Liver (tissue), 9 donors: ENCODE results near the gene NKX2-8. TPM values are rescaled to one million over a fixed set of nuclear protein-coding genes. Genes with fewer than 3 reads are reported as not detected.

ENCODE experiments used
- DNase-seq: peaks from one replicate; pipeline ENCODE4 v3.0.0-alpha.2; 2017; ENCODE audit warnings: low spot score
- H3K27ac ChIP-seq, 2 donors: one replicate each; pipeline ENCODE4 v1.7.0; 2013; ENCODE audit warnings: inconsistent platforms in 2 of 2, low read length in 2 of 2, control low read depth in 1 of 2, low read depth in 1 of 2, mild to moderate bottlenecking in 1 of 2
- H3K27me3 ChIP-seq, 4 donors: one replicate each; pipeline versions ENCODE4 v1.6.1 to v1.7.0; 2013; ENCODE audit warnings: low read length in 3 of 4, inconsistent platforms in 1 of 4, mild to moderate bottlenecking in 1 of 4, moderate library complexity in 1 of 4; ENCODE audit not compliant: control insufficient read depth in 4 of 4, insufficient read depth in 4 of 4
- H3K36me3 ChIP-seq, 4 donors: one replicate each; pipeline versions ENCODE4 v1.6.1 to v1.7.0; 2013; ENCODE audit warnings: low read length in 3 of 4, mild to moderate bottlenecking in 3 of 4, low read depth in 1 of 4, moderate library complexity in 1 of 4; ENCODE audit not compliant: control insufficient read depth in 4 of 4, insufficient read depth in 3 of 4
- H3K4me1 ChIP-seq, 4 donors: one replicate each; pipeline versions ENCODE4 v1.6.1 to v1.7.0; 2013; ENCODE audit warnings: low read length in 3 of 4, mild to moderate bottlenecking in 3 of 4, moderate library complexity in 1 of 4; ENCODE audit not compliant: control insufficient read depth in 4 of 4, insufficient read depth in 4 of 4
- H3K4me3 ChIP-seq, 3 donors: one replicate each; pipeline versions ENCODE4 v1.6.1 to v1.7.0; 2013; ENCODE audit warnings: low read length in 3 of 3, control low read depth in 1 of 3, low read depth in 1 of 3, mild to moderate bottlenecking in 1 of 3
- H3K9ac ChIP-seq, 2 donors: one replicate each; pipeline ENCODE4 v1.7.0; 2013; ENCODE audit warnings: low read length in 2 of 2, mild to moderate bottlenecking in 2 of 2, moderate library complexity in 2 of 2, control low read depth in 1 of 2, low read depth in 1 of 2
- H3K9me3 ChIP-seq, 4 donors: one replicate each; pipeline versions ENCODE4 v1.6.1 to v1.7.0; 2013; ENCODE audit warnings: low read length in 3 of 4; ENCODE audit not compliant: control insufficient read depth in 4 of 4
- ATF3 ChIP-seq: IDR thresholded peaks from 2 replicates; pipeline ENCODE4 v1.6.1; 2016; ENCODE audit warnings: antibody characterized with exemption
- FOXA1 ChIP-seq: IDR thresholded peaks from 2 replicates; pipeline ENCODE4 v1.6.1; 2016; ENCODE audit warnings: antibody characterized with exemption
- HNF4G ChIP-seq: IDR thresholded peaks from 2 replicates; pipeline ENCODE4 v1.6.1; 2016; ENCODE audit warnings: antibody characterized with exemption
- JUND ChIP-seq, 2 donors: IDR thresholded peaks; 2 replicates each; pipeline ENCODE4 v1.6.1; 2016; ENCODE audit warnings: antibody characterized with exemption in 2 of 2
- MAX ChIP-seq: IDR thresholded peaks from 2 replicates; pipeline ENCODE4 v1.6.1; 2016; ENCODE audit warnings: antibody characterized with exemption
- NR2F2 ChIP-seq: IDR thresholded peaks from 2 replicates; pipeline ENCODE4 v1.6.1; 2016; ENCODE audit warnings: antibody characterized with exemption
- REST ChIP-seq: IDR thresholded peaks from 2 replicates; pipeline ENCODE4 v1.6.1; 2016; ENCODE audit warnings: antibody characterized with exemption, mild to moderate bottlenecking
- RXRA ChIP-seq, 2 donors: IDR thresholded peaks; 2 replicates each; pipeline ENCODE4 v1.6.1; 2017 to 2018; ENCODE audit warnings: antibody characterized with exemption in 2 of 2, mild to moderate bottlenecking in 1 of 2
- SP1 ChIP-seq: IDR thresholded peaks from 2 replicates; pipeline ENCODE4 v1.6.1; 2018; ENCODE audit warnings: antibody characterized with exemption, mild to moderate bottlenecking
- TAF1 ChIP-seq: conservative IDR thresholded peaks from 2 replicates; pipeline ENCODE4 v1.6.1; 2016; ENCODE audit warnings: antibody characterized with exemption, mild to moderate bottlenecking
- YY1 ChIP-seq: IDR thresholded peaks from 2 replicates; pipeline ENCODE4 v1.6.1; 2016; ENCODE audit warnings: antibody characterized with exemption, mild to moderate bottlenecking
- ZBTB33 ChIP-seq: IDR thresholded peaks from 2 replicates; pipeline ENCODE4 v1.6.1; 2016; ENCODE audit warnings: antibody characterized with exemption
- WGBS: extraction: QIAGEN DNeasy Blood & Tissue Kit; methylation state at CpG from one replicate; pipeline ENCODE4 v1.1.7; 2013; 5-methylcytosine and 5-hydroxymethylcytosine counted together
- polyA plus RNA-seq, 2 donors: library from polyadenylated mRNA; stranded (reverse) in 1 of 2; unstranded in 1 of 2; fragments of 200-250 nt in 1 of 2; fragments of >200 nt in 1 of 2; fragmentation: Nextera tagmentation in 1 of 2; extraction: Ambion mirVana in 1 of 2; gene quantifications; one replicate each; pipeline versions ENCODE4 v1.2.1 to v1.2.3, GENCODE V29; 2013 to 2015
- total RNA-seq, 2 donors: library from RNA; depleted of rRNA; stranded (reverse); fragments of >200 nt; gene quantifications; one replicate each; pipeline ENCODE4 v1.2.3, GENCODE V29; 2014
- donor health status: healthy.
- donor health status: healthy.
- donor health status: healthy.
- donor health status: healthy.
- donor health status: healthy.

NKX2-8 gene
- total and polyA plus RNA-seq, 4 donors = 0.33 TPM; not detected in 3

GRCh38 chr14:36579573-36580140, 2.8 kb downstream of the NKX2-8 start:
- Histone ChIP-seq H3K27me3 (peaks cover 0 to 12% (median 4%) of the 10 kb centered on the region in 4 donors), H3K4me1 (peaks cover 3 to 18% (median 11%) of the 10 kb centered on the region in 4 donors), H3K36me3 (no peaks in the 10 kb centered on the region), H3K27ac (no peak overlapping the region), H3K9me3 (peaks cover 0 to 5% (median 2%) of the 10 kb centered on the region in 4 donors), H3K4me3 (no peak overlapping the region), H3K9ac (no peak overlapping the region)
- no peak for TF ChIP-seq RXRA (IDR thresholded peaks at IDR 0.05)
- TF ChIP-seq TAF1 = no peak
- TF ChIP-seq SP1 = no peak
- no peak for TF ChIP-seq JUND (IDR thresholded peaks at IDR 0.05)
- TF ChIP-seq ATF3 = no peak
- no peak for TF ChIP-seq FOXA1
- no peak for TF ChIP-seq REST
- no peak for TF ChIP-seq NR2F2
- DNase-seq = no peak
- WGBS = 58% methylated on average over 22 of the region's 22 CpGs

- Histone ChIP-seq H3K27ac (no peak overlapping the region), H3K4me1 (peaks cover 3 to 18% (median 11%) of the 10 kb centered on the region in 4 donors), H3K36me3 (no peaks in the 10 kb centered on the region), H3K27me3 (peaks cover 0 to 12% (median 6%) of the 10 kb centered on the region in 4 donors), H3K9ac (no peak overlapping the region), H3K9me3 (peaks cover 0 to 5% (median 2%) of the 10 kb centered on the region in 4 donors), H3K4me3 (no peak overlapping the region)
- TF ChIP-seq ZBTB33 = no peak
- no peak for TF ChIP-seq YY1
- TF ChIP-seq ATF3 = no peak
- no peak for TF ChIP-seq NR2F2
- no peak for TF ChIP-seq JUND (IDR thresholded peaks at IDR 0.05)
- TF ChIP-seq MAX = no peak
- TF ChIP-seq HNF4G = no peak
- no peak for TF ChIP-seq SP1
- DNase-seq = no peak
- 72% methylated on average over 4 of the region's 4 CpGs for WGBS
These were observed 3.3 kb downstream of the NKX2-8 start for GRCh38 chr14:36579001-36579555.
